GM12872 (cell line): ENCODE results near the gene TTC36.
A peak's percentile ranks its signal among the peaks of the same experiment; 100 is the strongest.

ENCODE experiments used
- CTCF ChIP-seq: IDR thresholded peaks from 3 replicates; pipeline ENCODE4 v1.5.1; 2011; ENCODE audit warnings: low read depth, mild to moderate bottlenecking, low read length, moderate library complexity; ENCODE audit not compliant: insufficient read depth

TTC36 gene

GRCh38 chr11:118511601-118512000 is 15.7 kb upstream of the TTC36 start:
- TF ChIP-seq CTCF, result no peak

- no peak for TF ChIP-seq CTCF
Measured at GRCh38 chr11:118514103-118514502, 13.2 kb upstream of the TTC36 start.

GRCh38 chr11:118519549-118519948 is 7.7 kb upstream of the TTC36 start:
- TF ChIP-seq CTCF, result no peak

GRCh38 chr11:118521892-118522311 is 5.4 kb upstream of the TTC36 start:
- no peak for TF ChIP-seq CTCF

- peak; percentile 38; the same call in 2 of the 3 replicates for TF ChIP-seq CTCF
Measured at GRCh38 chr11:118522571-118523072, 4.7 kb upstream of the TTC36 start.

- no peak for TF ChIP-seq CTCF
Measured at GRCh38 chr11:118524356-118524755, 2.9 kb upstream of the TTC36 start.

- no peak for TF ChIP-seq CTCF
Measured at GRCh38 chr11:118524757-118525470, 2.4 kb upstream of the TTC36 start.
